HG02759 (cell line): Measurements from ENCODE around the gene APOA1.
A peak's percentile ranks its signal among the peaks of the same experiment; 100 is the strongest.

ENCODE experiments used
- ATAC-seq: cut with Tn5 transposase; IDR thresholded peaks from one replicate; pipeline ENCODE4 v1.9.1; 2021; ENCODE audit warnings: mild to moderate bottlenecking, moderate library complexity; ENCODE audit not compliant: unreplicated experiment

Gene APOA1

DNA sequence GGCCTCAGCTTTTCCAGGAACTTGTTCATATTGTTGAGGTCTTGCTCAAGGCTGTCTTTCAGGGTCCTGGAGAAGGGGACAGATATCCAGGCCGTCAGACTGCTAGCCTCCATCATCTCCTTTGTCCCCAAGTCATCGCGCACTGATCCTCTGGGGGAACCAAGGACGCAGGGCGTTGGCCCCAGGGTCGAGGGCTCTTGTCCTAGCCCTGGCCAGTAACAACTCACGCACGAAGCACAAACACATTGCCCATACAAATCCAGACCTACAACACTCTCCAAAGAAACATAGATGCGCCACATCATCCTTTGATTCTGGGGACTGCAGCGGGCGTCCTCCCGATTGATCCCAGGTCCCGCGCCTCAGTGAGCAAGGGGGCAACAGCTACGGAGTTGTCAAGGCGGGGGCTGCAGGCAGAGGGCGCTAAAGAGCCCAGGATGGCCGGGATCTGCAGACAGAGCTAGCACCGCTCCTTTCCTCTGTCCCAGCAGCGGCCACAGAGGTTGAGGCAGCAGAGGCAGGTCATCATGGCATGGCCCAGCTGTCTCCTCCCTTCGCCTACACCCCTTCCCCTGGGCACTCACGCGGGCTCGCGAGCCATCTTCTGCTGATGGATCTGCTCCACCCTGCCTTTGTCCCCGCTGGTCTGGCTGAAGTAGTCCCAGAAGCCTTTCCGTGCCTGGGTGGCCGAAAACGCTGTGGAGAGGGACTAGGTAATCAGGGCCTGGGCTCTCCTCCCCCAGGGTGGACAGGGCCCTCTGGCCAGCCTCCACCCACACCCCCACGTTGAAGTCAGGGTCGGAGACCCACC is 46.2 kb downstream of the APOA1 start:
- no peak for ATAC-seq

DNA sequence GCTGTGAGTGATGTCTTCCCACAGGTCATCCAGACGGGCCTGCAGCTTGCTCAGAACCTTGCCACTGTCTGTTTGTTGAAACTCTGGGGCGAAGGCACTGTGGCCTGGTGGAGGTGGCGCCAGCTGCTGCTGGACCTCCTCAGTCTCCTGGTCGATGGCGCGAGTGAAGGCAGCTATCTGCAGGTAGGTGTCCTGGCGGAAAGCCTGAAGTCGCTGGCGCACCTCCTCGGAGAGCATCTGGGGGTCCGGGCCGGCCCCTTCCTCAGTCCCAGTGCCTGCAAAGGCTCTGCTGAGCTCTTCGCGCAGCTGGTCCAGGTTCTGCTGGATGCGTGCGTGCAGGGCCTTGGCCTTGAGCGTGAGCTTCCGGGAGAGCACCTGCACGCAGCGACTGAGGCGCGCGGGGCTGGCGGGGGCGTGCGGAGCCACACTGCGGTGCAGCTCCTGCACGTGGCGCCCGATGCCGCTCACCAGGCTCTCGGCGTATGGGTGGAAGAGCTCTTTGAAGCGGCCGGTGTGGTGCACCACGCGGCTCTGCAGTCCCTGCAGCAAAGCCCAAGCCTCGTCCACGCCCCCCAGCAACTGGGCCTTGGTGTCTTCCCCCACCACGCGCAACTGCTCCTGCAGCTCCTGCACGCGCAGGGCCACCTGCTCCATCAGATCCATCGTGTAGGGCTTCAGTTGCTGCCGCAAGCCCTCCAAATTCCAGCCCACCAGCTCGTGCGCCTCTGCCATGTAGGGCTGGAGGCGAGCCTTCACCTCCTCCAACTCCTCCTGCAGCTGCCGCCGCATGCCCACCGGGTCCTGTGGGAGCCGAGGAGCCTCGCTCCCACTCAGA is 47.0 kb downstream of the APOA1 start:
- ATAC-seq = no peak

DNA sequence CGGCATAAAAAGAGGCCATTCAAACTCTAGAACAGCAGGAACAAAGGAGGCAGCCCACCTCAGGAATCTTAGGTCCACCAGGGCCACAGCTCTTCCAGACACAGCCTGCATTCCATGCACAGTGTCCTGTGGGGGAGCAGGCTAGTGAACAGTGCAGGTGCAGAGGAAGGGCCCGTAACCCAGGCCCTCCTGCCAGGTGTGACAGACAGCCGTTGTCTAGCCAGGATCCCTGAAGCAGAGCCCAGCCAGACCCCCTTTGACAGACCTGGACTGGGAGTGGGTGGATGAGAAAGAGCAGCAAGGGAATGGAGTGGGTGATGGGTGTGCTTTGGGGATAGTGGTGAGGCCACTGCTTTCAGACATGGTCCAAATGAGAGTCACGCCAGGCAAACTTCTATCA is 48.4 kb downstream of the APOA1 start:
- no peak for ATAC-seq

DNA sequence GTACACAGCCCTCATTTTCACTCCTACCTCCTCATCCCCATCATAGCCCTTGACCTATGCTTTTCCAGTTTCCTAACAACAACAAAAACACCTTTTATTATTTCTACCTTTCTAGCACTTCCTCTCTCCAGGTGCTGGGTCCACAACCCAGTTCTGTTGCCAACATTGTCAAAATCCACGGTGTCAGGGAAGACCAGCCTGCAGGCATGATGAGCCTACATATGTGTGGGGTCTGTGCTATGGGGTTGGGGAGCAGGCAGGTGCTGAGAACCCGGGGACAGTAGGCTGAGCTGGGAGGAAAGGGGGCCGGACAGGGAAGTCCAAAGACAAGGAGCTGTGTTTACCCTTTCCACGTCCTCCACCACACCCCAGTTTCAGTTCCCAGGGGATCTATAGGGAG is 48.9 kb downstream of the APOA1 start:
- ATAC-seq = no peak

DNA sequence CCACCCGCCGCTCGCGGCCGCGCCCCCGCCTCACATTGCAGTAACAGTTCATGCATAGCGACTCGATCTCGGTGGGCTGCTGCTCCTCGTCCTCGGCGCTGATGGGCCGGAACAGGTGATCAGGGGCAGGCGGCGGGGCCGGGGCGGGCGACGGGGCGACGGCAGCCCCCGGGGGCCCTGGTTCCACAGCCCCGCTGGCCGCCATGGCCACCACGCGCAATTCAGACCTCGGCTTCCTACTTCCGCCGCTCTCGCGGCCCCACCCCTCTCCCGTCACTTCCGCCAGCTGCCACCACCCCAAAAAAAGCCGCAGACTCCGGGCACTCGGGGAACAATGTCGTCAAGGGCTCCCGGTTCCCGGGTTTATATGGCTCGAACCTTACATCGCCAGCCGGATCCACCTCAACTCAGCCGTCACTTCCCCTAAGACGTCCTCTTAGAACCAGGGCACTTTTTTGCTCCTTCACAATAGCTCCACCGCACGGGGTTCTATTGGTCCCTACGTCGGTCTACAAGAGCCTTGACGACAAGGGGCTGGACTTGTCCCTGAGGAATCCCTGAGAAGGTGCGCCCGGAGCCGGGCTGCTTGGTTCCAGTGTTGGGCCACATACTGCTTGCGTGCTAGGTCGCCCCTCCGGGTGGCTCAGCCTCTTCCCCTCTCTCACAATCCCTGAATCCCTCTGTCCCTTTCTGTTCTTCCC is 49.5 kb downstream of the APOA1 start, which contains the start of gene ZPR1:
Gene ZPR1, minus strand, starts transcription at position 238 of the 701 bp plus-strand sequence. Its CDS starts 33 bp downstream, at position 205.
- peak; percentile 92 for ATAC-seq

DNA sequence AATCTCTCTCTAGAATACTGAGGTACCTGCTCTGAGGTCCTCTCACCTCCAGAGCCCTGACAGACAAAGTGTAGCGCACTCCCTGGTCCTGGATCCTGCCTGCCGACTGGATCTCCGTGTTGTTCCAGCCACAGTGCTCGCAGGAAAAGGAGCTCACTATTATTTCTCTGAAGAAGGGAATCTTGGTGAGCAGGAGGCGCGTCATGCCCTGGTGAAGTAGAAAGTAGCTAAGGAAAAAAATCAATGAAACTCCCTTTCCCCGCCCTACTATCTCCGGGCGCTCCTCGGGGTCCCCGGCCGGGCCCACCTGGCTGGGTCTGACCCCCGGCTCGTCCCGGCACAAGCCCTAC is 50.0 kb downstream of the APOA1 start:
- ATAC-seq = peak; percentile 28

DNA sequence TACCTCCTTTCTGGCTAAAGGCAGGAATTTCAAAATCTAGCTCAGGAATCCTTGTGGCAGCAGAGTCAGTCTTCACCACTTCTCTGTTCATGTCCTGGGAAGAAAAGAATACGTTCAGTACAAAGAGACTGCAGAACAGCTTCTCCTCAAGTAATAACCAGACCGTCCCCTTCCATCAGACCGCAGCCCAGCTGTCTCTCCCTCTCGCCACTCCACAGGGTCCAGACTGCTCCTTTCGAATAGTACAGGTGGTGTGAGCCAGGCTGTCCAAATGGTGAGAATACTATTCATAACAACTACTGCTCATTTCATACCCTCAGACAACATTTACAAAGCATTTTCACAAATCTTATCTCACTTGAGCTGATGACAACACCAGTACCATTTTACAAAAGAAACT is 50.5 kb downstream of the APOA1 start:
- no peak for ATAC-seq

DNA sequence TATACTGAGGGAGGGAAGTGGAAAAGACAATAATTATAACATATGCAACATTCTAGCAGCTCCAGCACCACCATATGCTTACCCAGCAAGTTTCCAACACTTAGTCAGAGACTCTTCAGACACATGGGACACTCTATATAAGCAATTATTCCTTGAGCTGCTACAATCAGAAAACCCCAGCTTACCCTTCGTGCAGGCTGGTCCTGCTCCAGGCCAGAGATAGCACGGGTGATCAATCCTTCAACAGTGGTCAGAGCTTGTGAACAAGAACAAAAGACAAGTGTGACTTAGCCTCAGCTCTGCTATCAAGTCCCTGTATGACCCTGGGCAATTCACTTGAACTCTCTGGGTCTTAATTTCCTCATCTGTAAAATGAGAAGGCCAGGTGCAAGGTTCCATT is 51.1 kb downstream of the APOA1 start:
- no peak for ATAC-seq
